Retinal pigment epithelial cell (primary cell): ENCODE measurements around the gene SRA1.

Experiments used
- DNase-seq: peaks from one replicate; pipeline ENCODE4 v3.0.0-alpha.2; 2010; ENCODE audit warnings: low read depth
- H3K4me3 ChIP-seq: 2 replicates; pipeline ENCODE4 v1.5.1; 2011; ENCODE audit warnings: mild to moderate bottlenecking, low read length, control low read depth, moderate library complexity
- TF ChIP-seq, protein P1 (sequence below): conservative IDR thresholded peaks from 2 replicates; pipeline ENCODE4 v1.5.1; 2011; ENCODE audit warnings: low read depth, low read length, control low read depth, inconsistent platforms

The SRA1 gene

DNA sequence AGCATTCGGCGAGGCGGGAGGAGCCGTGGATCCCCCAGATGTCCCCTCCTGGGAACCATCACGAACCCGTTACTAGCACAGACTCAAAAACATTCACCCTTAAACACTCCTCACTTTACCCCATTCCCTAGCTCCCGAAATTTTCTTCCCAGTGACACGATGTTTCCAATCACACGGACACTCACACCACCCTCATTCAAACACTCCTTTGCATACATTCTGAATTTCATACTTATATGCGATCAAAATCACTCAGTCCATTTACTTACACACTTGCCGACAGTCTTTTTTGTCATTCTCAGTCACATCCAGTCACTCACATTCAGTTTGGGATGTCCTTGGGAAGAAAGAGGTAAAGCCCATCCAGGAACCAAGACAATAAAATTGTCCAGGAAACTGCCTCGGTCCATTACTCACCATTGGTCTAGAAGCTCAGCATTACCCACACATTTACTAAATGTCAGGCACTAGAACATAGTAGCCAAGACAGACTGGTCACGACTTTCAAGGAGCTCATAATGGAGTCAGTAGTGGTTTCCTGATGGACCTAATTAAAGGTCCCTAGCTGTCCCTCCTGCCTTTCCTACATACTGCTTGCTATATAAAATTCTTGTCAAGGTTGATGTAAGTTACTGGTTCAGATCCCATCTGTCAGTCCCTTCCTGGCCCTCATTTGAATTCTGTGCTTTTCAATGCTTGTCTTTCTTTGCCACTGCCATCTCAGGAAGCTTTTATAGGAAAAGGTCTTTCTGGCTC is 7.9 kb upstream of the SRA1 start:
- TF ChIP-seq, protein P1, sequence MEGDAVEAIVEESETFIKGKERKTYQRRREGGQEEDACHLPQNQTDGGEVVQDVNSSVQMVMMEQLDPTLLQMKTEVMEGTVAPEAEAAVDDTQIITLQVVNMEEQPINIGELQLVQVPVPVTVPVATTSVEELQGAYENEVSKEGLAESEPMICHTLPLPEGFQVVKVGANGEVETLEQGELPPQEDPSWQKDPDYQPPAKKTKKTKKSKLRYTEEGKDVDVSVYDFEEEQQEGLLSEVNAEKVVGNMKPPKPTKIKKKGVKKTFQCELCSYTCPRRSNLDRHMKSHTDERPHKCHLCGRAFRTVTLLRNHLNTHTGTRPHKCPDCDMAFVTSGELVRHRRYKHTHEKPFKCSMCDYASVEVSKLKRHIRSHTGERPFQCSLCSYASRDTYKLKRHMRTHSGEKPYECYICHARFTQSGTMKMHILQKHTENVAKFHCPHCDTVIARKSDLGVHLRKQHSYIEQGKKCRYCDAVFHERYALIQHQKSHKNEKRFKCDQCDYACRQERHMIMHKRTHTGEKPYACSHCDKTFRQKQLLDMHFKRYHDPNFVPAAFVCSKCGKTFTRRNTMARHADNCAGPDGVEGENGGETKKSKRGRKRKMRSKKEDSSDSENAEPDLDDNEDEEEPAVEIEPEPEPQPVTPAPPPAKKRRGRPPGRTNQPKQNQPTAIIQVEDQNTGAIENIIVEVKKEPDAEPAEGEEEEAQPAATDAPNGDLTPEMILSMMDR = no peak
- peak overlapping the region; percentile 97 for H3K4me3 ChIP-seq
- DNase-seq = no peak

DNA sequence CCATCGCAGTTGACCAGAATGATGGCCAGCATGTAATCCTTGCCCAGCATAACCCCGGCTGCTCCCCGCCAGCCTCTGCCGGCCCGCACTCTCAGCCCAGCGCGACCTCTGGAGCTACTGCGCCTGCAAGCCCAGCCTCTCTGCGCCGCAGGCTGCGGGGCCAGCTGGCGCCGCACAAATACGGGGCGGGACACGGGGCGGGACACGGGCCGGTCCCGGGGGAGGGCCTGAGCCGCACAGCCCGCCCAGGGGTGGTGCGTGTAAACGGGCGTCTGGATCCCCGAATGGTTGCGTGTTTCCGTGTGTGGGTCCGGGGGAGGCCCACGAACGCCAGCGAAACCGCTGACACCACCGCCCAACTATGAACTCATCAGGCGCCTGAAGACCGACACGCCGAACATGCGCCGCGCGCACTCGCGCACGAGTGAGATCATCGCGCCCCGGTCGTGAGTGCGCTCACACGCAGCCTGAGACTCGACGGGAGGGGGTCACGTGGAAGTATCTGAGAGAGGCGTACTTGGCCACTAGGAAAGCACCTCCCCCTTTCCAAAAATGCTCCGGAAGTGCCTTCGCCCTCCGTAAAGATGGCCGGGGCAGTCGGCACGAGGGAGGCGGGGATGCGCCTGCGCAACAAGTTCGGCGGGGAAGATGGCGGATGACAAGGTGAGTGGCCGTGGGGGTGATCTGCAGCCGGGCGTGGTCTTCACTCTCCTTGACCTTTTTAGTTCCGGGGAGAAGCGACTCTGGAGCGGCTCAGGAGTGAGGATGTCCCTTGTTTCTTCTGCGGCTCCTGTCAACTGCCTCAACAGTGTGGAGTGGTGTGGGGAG is 7.1 kb upstream of the SRA1 start, which contains the start of the genes APBB3 and SLC35A4:
Gene APBB3, minus strand, starts transcription at position 403 of the 828 bp plus-strand sequence. Its CDS starts 353 bp downstream, at position 50.
Gene SLC35A4, plus strand, starts transcription at position 633 of the 828 bp plus-strand sequence. CDS start 2,342 bp downstream, outside the sequence.
- TF ChIP-seq, protein P1 = no peak
- peak; percentile 85 for DNase-seq
- H3K4me3 ChIP-seq = peak within 1 kb of the TSS; percentile 97

DNA sequence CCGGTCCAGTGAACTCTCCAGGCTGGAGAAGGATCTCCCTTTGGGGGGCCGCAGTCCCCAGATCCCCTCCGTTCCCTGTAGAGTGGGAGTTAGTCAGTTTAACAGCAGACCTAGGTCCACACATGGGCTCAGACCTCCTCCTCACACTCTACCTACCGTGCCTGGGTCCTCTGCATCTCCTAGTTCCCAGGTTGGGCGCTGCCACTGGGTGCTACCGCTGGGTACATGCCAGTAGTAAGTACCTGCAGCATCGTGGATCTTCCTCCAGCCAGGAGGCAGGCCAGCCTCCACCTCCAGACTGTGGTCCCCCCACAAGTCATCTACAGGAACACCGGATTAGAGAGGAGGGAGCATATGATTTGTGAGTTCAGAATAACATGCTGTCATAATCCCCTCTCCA is 6.3 kb upstream of the SRA1 start:
- H3K4me3 ChIP-seq = peak overlapping the region; percentile 97
- DNase-seq = no peak
- TF ChIP-seq, protein P1 = no peak

DNA sequence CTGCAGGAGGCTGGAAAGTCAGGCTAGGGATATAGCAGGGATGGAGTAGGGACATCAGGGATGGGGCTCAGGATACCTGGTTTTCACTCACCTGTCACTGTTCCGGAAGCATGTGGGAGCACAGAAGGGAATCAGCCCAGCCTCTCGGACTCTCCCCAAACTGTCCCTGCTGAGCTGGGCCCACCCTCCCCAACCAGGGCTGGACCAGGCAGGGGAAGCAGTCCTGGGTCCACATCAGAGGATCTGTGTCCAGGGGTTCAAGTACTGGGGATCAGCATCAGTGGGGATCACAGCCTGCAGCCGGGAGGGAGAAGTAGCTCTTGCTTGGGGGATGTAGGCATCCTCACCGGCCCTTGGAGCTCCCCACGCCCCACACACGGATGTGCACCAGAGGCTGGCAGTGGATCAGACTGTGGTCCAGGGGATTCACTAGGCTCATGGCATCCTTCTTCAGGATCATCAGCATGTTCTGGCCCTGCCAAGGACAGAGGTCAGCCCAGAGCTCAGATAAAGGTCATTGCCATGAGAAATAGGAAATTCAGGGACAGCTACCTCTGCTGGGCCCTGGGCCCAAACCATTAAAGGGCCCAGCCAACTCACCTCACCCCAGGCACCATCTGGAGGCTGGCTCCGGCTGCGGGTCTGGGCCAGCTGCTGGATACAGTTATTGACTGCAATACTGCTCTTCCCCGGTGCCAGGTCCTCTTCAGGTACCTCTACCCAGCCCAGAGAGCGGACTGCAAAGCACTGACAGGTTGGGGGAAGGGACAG is 4.7 kb upstream of the SRA1 start:
- H3K4me3 ChIP-seq = no peak overlapping the region
- no peak for DNase-seq

DNA sequence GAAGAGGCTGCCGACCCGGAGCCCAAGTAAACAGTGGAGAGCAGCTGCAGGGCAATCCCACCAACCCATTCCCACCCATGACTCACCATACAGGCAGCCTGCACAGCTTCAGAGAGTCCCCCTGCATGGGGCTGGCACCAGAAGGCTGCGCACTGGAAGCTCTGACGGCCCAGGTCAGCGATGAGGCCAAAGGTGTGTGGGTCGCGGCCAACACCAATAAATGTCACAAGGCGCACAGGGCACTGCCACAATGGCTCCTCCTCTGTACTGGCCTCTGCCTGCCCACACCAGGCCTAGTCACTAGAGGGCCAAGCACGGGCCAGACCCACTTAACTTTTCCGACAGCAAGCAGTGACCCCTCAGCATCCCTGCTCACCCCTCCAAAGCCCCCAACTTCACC is 3.0 kb upstream of the SRA1 start:
- TF ChIP-seq, protein P1 = peak; percentile 7
- no peak for DNase-seq
- H3K4me3 ChIP-seq = no peak overlapping the region

More for the DNA sequence above, 4.7 kb upstream of the SRA1 start:
- TF ChIP-seq, protein P1 = no peak

DNA sequence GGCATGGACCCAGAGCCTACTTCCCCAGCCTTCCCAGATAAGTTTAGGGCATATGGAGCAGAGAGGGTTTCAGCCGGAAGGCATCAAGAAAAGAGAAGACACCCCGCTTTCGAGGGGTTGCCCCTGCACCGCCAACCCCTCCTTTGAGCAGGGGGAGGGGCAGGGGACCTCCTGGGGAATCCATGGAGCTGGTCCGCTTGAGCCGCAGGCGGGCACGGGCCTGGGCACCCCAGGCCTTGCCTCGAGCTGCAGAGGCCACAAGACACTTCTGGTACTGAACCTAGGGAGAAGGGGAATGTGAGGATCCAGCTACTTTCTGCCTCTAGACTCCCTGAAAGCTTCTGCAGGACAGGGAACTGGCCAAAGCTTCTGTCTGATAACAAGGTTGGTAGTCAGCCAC is 1.3 kb upstream of the SRA1 start:
- no peak overlapping the region for H3K4me3 ChIP-seq
- TF ChIP-seq, protein P1 = no peak
- no peak for DNase-seq
